CD4-positive, alpha-beta T cell treated with Interleukin-15 for 4 hours (primary cell): ENCODE results near the gene AATK.

ENCODE experiments used
- DNase-seq: peaks from one replicate; pipeline ENCODE4 v3.0.0-alpha.2; 2020; ENCODE audit warnings: low spot score

The AATK gene

GRCh38 chr17:81195941-81196495 lies 30.0 kb upstream of the AATK start:
- no peak for DNase-seq

- DNase-seq = no peak
Measured at GRCh38 chr17:81194941-81195901, 29.2 kb upstream of the AATK start.

GRCh38 chr17:81194225-81194760 lies 28.3 kb upstream of the AATK start:
- no peak for DNase-seq

- no peak for DNase-seq
Measured at GRCh38 chr17:81193470-81194224, 27.6 kb upstream of the AATK start.

GRCh38 chr17:81193051-81193410 lies 27.0 kb upstream of the AATK start:
- DNase-seq = no peak

GRCh38 chr17:81192386-81193050 lies 26.5 kb upstream of the AATK start:
- no peak for DNase-seq

- no peak for DNase-seq
Measured at GRCh38 chr17:81191646-81192045, 25.6 kb upstream of the AATK start.

GRCh38 chr17:81191116-81191515 lies 25.1 kb upstream of the AATK start:
- no peak for DNase-seq

- DNase-seq = no peak
Measured at GRCh38 chr17:81190591-81190990, 24.6 kb upstream of the AATK start.

- DNase-seq = no peak
Measured at GRCh38 chr17:81189670-81190530, 23.9 kb upstream of the AATK start.

- no peak for DNase-seq
Measured at GRCh38 chr17:81189016-81189415, 23.0 kb upstream of the AATK start.

GRCh38 chr17:81188491-81188840 lies 22.4 kb upstream of the AATK start:
- no peak for DNase-seq

GRCh38 chr17:81187586-81188490 lies 21.8 kb upstream of the AATK start:
- DNase-seq = no peak

- no peak for DNase-seq
Measured at GRCh38 chr17:81187120-81187519, 21.1 kb upstream of the AATK start.

- no peak for DNase-seq
Measured at GRCh38 chr17:81186203-81186602, 20.2 kb upstream of the AATK start.

GRCh38 chr17:81184555-81184954 lies 18.5 kb upstream of the AATK start:
- no peak for DNase-seq

- DNase-seq = no peak
Measured at GRCh38 chr17:81183807-81184206, 17.8 kb upstream of the AATK start.

GRCh38 chr17:81183316-81183715 lies 17.3 kb upstream of the AATK start:
- DNase-seq = no peak

- DNase-seq = no peak
Measured at GRCh38 chr17:81182596-81182995, 16.6 kb upstream of the AATK start.

- DNase-seq = no peak
Measured at GRCh38 chr17:81181811-81182185, 15.8 kb upstream of the AATK start.
